Putamen (tissue), 1 donor: Measurements from ENCODE around the gene GDF2.

ENCODE experiments used
- DNase-seq: peaks from one replicate; pipeline ENCODE4 v3.0.0-alpha.2; 2016; ENCODE audit warnings: low spot score

The GDF2 gene

DNA sequence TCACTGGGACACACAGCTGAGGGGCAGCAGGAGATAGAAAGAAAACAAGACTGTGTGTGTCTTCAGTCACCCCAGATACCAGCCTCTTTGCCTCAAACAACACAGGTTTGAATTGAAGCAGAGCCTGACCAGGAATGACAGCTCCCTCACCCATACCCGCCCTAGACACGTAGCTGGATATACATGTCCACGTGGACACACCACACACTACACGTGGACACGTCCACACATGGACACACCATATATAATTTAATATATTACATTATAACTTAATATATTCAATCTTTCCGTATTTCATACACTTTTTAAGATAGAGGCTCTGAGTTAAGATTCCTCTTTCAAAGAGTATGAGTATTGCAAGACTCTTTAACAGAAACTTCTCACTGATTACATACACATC is 11.3 kb downstream of the GDF2 start:
- DNase-seq, result no peak

DNA sequence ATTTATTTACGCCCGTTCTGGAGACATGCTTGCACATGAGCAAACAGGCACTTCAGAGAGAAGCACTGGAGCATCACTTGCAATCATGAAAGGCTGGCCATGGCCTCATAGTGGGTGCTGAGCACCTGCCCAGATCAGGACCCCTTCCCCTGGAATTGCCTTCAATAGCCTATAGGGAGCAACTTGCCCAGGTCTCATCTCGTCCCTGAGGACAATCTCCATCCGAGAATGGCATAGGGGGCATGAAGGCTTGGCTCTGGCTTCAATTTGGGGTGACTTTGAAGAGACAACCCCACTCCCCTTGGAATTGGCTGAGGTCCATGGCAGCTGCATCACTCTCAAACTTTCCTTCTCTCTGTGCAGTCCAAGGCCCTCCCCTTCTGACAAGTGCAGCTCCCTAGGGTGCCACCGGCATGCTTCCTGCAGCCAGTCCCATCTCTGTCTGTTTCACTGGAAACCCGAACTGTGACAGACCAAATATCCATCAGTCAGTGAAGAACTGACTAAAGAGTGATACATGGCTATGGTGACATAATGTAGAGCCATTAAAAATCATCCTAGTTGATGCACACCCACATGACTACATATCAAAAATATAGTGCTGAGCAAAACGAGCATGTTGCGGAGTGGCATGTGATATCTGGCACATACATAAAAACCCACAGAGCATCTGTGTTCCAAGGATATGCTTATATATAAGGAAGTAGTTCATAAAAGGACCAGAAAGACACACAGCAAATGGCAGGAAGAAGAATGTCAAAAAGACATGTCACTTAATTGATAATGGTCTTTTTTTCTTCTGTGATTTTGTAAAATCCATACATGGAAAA is 12.4 kb downstream of the GDF2 start:
- no peak for DNase-seq

DNA sequence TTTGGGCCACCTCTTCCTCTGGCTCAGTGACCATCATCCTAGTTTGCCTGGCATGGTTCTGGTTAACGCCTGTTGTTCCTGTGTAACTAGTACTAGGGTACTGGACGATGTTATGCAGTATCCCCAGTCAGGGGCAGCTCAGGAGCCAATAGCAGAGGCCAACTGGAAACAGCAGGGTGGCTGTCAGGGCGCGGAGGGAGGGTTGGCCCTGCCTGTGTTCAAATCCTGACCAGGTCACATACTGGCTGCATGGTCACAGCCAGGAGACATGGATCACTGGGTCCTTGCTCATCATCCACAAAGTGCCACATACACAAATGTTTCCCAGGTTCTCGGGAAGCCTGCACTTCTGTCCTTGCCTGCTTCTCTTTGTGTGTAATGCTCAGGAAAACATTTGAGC is 13.7 kb downstream of the GDF2 start:
- DNase-seq, result no peak

DNA sequence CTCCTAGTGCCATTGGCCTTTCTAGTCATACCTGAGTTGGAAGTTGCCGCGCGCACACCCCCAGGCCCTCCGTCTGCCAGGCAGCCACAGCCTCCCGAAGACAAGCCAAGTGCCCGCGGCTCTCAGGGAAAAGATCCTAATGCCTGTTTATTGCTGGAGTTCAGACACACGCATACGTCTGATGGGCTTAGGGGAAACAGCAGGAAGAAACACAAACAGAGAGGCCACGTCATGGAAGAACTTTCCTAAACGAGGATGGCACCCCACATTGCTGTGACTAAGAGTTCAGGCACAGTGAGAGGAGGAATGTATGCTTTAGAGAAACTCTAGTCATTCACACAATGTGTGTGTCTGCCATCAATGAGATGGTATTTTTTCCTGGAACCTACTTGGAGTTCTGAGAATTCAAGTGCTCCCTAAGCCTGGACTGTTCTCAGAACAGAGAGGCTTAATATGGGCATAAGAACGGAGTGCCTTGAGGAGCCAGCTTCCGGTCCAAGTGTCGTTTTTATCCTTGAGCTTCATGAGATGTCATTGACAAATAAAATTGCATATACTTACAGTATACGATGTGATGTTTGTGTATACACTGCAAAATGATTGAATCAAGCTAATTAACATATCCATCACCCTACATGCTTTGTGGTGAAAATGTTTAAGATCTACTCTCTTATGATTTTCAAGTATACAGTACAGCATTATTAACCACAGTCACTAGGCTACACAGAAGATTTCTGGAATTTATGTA is 14.3 kb downstream of the GDF2 start:
- DNase-seq, result no peak

DNA sequence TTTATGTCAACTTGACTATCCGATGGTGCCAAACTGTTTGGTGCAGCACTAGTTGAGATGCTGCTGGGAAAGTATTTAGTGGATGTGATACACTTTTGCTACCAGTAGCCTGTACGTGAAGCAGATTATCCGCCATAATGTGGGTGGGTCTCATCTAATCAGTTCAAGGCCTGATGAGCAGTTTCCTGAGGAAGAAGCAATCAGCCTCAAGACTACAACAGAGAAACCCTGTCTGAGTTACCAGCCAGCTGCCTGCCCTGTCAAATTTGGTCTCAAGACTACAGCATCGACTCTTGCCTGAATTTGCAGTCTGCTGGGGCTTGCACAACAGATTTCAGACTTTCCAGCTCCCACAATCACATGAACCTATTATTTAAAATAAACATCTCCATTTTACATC is 15.1 kb downstream of the GDF2 start:
- DNase-seq, result no peak

DNA sequence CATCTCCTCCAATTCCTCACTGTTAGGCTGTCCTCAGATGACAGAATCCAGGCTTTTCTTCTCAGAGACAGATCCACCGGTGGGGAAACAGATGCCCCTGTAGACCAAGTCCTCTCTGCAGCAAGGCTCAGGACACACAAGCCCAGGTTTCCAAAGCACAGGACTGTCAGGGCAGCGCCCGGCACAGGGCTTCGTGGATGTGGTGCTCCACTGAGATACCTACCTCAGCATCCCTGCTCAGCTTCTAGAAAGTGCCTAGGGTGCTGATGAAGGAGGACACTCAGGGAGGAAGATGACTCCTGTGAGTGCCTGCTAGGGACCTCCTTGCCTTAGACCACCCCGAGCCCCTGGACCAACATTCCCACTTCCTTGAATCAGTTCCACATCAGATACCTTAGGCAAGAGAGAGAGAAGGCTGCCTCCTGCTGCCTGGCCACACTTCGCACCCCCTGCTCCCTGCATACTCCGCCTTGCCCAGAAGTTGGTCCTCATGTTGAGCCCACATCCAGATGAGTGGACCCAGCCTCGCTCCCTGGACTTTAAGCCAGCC is 17.0 kb downstream of the GDF2 start:
- no peak for DNase-seq

DNA sequence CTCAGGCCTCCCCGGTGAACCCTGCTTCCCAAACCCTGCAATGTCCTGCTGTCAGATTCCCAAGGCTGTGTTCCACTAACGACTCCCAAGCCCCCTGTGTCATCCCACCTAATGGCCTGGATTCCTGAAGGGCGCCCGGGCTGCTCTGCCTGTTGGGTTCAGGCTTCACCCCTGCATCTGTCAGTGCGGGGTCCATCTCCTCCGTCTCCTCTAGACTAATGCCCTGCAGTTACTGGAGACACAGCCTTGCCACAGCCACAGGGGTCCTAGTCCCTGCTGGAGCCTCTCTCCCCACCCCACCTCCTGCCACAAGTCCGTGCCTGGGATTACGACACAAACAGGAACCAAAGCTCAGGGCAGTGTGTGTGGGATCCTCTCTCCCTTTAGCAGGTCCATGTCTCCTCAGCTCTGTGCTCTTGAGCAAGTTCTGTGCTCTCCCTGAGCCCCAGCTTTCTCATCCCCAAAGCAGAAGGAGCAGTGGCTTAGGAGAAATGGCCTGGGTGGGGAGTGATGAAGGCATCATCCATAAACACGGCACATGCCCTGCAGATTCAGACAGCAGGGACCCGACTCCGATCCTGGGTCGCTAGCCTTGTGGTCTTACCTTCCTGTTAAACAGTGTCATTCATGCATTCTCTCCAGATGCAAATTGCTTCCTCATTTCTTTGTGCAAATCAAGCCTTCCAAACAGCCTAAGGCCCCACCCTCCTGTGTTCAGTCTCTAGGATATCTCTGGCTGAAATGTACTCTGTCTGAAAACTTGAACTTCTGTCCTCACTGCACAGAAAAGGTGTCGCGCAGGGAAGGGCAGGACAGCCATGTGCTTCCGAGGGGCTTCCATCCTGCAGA is 17.7 kb downstream of the GDF2 start:
- no peak for DNase-seq

DNA sequence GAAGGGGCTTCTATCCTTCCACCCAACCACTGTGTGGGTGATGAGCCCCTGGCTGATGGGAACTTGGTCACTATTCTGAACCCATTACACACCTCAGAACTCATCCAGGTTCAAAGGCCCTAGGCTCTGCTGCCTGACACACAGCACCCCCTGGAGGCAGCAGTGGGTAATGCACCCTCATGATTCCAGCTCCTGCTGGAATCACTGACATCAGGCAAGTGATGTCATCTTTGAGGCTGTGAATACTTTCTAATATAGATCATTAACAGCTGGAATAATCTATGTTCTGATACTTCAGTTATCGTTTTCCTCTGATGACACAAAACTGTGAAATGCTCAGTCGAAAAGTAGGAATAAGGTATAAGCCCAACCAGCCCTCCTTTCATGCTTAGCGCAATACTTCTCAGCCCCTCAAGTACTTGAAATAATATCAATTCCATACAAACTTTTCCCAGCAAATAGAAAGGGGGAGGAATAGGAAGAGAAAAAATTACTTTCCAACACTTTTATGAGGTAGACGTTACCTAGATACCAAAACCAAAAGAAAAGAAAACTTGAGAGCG is 18.4 kb downstream of the GDF2 start:
- DNase-seq, result no peak

DNA sequence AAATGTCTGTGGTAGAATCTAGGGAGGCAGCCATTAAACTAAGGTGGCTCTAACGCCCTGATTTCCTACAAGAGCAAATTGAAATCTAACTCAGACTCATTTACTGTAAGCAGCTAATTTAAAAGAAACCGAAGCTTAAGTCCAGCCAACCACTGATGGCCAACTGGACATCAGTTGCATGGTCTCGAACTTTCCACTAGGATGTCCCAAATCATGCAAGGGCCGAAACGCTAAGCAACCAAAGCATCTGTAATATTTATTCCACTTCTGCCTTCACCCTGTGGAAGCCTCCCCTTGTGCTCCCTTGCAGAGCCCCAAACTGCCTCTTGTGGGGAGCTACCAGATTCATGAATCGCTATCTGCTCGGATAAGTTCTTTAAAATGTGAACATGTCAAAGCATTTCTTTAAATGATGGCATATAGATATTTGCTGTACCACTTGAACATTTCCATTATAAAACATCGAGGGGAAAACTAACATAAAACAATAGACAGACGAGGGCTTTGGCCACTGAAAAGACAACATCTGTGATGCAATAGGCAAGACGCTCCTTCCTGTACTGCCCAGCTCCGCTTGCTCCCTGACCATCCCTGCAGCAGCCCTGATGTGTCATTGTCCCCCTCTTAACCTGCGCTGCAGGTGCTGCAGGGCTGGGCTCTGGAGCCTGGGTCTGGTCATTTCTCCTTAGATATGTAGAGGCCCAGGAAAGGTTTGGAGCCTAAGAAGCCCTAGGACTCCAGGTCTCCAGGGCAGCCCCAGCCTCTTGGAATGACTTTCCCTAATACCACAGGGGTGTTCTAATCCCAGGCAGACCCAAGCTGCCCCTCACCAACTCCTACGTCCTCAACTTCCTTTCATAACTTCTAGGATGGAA is 23.0 kb downstream of the GDF2 start:
- no peak for DNase-seq

DNA sequence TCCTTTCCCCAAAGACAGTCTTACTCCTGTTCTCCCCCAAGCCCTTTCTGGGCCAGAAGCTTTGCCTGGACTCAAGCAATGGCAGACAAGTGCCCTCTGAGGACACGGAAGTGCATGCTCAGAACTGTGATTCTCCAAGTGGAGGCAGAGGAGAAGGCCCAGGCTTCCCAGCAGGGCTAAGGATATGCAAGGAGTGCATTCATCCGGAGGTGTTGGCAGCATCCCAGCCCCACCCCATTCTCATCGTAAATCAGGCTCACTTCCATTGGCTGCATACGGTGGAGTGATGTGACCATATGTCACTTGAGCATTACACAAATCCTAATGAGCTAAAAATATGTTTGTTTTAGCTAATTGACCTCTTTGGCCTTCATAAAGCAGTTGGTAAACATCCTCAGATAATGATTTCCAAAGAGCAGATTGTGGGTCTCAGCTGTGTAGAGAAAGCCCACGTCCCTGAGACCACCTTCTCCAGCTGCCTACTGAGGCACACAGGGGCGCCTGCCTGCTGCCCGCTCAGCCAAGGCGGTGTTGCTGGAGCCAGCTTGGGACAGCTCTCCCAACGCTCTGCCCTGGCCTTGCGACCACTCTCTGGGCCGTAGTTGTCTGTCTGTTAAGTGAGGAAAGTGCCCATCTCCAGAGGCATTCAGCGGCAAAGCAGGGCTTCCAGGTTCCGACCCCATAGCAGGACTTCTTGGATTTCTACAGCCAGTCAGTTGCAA is 24.5 kb downstream of the GDF2 start:
- no peak for DNase-seq

DNA sequence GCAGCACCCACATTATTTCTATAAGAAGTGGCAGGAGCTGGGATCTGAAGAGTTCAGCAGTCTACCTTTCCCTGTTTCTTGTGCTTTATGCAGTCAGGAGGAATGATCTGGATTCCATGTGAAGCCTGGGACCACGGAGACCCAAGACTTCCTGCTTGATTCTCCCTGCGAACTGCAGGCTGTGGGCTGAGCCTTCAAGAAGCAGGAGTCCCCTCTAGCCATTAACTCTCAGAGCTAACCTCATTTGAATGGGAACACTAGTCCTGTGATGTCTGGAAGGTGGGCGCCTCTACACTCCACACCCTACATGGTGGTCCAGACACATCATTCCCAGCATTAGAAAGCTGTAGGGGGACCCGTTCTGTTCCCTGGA is 25.0 kb downstream of the GDF2 start:
- no peak for DNase-seq

DNA sequence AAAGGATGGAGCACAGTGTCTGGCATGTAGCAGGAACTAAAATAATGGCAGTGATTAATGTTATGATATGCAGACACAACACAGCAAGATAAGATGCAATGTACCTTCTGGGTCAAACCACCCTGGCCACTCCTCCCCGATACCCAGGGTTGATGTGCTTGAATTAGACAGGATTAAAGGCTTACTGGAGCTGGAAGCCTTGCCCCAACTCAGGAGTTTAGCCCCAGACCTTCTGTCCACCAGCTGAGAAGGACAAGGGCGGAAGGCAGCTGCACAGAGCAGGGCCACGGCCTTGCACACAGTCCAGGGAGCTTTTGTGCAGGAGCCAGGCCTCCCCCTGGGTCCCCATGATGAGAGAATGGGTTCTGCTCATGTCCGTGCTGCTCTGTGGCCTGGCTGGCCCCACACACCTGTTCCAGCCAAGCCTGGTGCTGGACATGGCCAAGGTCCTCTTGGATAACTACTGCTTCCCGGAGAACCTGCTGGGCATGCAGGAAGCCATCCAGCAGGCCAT is 25.9 kb downstream of the GDF2 start, which contains the start of gene RBP3:
Gene RBP3, plus strand, starts transcription at position 226 of the 514 bp plus-strand sequence. Its CDS starts 122 bp downstream, at position 348.
- DNase-seq, result no peak

DNA sequence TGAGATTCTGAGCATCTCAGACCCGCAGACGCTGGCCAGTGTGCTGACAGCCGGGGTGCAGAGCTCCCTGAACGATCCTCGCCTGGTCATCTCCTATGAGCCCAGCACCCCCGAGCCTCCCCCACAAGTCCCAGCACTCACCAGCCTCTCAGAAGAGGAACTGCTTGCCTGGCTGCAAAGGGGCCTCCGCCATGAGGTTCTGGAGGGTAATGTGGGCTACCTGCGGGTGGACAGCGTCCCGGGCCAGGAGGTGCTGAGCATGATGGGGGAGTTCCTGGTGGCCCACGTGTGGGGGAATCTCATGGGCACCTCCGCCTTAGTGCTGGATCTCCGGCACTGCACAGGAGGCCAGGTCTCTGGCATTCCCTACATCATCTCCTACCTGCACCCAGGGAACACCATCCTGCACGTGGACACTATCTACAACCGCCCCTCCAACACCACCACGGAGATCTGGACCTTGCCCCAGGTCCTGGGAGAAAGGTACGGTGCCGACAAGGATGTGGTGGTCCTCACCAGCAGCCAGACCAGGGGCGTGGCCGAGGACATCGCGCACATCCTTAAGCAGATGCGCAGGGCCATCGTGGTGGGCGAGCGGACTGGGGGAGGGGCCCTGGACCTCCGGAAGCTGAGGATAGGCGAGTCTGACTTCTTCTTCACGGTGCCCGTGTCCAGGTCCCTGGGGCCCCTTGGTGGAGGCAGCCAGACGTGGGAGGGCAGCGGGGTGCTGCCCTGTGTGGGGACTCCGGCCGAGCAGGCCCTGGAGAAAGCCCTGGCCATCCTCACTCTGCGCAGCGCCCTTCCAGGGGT is 26.6 kb downstream of the GDF2 start:
- no peak for DNase-seq

DNA sequence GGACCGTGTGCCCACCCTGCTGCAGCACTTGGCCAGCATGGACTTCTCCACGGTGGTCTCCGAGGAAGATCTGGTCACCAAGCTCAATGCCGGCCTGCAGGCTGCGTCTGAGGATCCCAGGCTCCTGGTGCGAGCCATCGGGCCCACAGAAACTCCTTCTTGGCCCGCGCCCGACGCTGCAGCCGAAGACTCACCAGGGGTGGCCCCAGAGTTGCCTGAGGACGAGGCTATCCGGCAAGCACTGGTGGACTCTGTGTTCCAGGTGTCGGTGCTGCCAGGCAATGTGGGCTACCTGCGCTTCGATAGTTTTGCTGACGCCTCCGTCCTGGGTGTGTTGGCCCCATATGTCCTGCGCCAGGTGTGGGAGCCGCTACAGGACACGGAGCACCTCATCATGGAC is 27.3 kb downstream of the GDF2 start:
- no peak for DNase-seq

DNA sequence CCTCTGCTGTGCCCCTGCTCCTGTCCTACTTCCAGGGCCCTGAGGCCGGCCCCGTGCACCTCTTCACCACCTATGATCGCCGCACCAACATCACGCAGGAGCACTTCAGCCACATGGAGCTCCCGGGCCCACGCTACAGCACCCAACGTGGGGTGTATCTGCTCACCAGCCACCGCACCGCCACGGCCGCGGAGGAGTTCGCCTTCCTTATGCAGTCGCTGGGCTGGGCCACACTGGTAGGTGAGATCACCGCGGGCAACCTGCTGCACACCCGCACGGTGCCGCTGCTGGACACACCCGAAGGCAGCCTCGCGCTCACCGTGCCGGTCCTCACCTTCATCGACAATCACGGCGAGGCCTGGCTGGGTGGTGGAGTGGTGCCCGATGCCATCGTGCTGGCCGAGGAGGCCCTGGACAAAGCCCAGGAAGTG is 27.7 kb downstream of the GDF2 start:
- DNase-seq, result no peak

DNA sequence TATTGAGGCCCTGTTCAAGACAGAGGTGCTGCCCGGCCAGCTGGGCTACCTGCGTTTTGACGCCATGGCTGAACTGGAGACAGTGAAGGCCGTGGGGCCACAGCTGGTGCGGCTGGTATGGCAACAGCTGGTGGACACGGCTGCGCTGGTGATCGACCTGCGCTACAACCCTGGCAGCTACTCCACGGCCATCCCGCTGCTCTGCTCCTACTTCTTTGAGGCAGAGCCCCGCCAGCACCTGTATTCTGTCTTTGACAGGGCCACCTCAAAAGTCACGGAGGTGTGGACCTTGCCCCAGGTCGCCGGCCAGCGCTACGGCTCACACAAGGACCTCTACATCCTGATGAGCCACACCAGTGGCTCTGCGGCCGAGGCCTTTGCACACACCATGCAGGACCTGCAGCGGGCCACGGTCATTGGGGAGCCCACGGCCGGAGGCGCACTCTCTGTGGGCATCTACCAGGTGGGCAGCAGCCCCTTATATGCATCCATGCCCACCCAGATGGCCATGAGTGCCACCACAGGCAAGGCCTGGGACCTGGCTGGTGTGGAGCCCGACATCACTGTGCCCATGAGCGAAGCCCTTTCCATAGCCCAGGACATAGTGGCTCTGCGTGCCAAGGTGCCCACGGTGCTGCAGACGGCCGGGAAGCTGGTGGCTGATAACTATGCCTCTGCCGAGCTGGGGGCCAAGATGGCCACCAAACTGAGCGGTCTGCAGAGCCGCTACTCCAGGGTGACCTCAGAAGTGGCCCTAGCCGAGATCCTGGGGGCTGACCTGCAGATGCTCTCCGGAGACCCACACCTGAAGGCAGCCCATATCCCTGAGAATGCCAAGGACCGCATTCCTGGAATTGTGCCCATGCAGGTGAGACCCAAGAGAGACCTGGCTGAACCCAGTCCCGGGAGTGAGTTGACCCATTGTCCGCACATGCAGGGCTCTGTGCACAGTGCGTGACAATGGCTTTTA is 28.7 kb downstream of the GDF2 start:
- no peak for DNase-seq

DNA sequence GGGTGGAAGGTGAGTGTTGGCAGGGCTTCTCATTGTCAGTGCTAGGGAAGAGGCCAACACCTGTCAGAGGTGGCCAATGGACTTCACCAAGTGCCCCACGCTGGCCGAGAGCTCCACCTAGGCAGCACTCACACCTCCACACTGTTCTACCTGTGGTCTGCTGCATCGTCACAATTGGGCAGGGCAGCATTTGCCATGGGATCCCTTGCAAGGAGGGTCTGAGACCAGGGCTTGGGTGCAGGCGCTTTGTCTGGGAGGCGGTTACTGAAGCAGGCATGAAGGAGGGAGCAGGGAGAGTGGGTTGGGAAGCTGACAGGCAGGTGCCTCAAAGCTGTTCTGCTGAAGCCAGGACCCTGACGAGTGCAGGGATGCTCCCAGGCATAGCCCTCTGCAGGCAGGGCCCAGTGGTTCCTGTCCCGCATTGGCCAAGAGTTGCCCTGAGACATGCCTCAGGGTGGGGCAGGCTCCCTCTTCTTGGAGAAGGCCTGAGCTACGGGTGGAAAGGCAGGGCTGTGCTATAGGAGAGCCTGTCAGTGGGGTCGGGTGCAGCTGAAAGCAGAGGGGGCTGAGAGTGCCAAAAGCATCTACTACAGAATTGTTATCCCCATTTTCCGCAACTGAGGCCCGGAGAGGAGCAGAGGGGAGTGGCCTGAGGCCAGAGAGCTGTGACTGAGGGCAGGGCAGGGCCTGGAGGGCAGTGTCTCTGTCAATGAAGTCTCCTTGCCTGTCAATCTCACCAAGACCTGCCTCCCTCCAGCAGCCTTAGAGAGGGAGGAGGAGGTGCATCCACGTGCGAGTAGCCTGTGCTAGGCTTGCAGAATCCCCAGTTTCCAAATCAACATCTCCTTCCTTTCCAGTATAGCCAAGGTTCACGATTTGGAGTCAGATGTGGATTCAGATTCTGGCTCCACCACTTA is 29.9 kb downstream of the GDF2 start:
- DNase-seq, result no peak
